Stomach (tissue), 9 donors: ENCODE measurements around the gene SINHCAF. TPM values are rescaled to one million over a fixed set of nuclear protein-coding genes. Genes with fewer than 3 reads are reported as not detected.
A peak's percentile ranks its signal among the peaks of the same experiment; 100 is the strongest.

ENCODE experiments used
- DNase-seq, 2 donors: peaks; one replicate each; pipeline versions ENCODE4 v3.0.0 to v3.0.0-alpha.2; 2013 to 2019
- H3K27ac ChIP-seq, 5 donors: fragments of 200-600 bp in 4 of 5; sonication (generic) in 4 of 5; one replicate each; pipeline ENCODE4 v1.5.1; 2013 to 2019; ENCODE audit warnings: mild to moderate bottlenecking in 1 of 5, moderate library complexity in 1 of 5
- H3K27me3 ChIP-seq, 3 donors: fragments of 200-600 bp; sonication (generic); one replicate each; pipeline ENCODE4 v1.5.1; 2017 to 2019; ENCODE audit warnings: mixed run types in 1 of 3
- H3K36me3 ChIP-seq, 4 donors: fragments of 200-600 bp; sonication (generic); 1 replicate in 3 of 4; 2 replicates in 1 of 4; pipeline ENCODE4 v1.5.1; 2016 to 2019
- H3K4me1 ChIP-seq, 4 donors: fragments of 200-600 bp; sonication (generic); one replicate each; pipeline ENCODE4 v1.5.1; 2016 to 2019
- H3K4me3 ChIP-seq, 4 donors: fragments of 200-600 bp; sonication (generic) in 3 of 4; one replicate each; pipeline ENCODE4 v1.5.1; 2016 to 2019; ENCODE audit warnings: mild to moderate bottlenecking in 1 of 4
- H3K9me3 ChIP-seq, 4 donors: fragments of 200-600 bp; sonication (generic); one replicate each; pipeline ENCODE4 v1.5.1; 2016 to 2019
- EP300 ChIP-seq: sonication (generic); formaldehyde crosslinking; IDR thresholded peaks from one replicate; pipeline ENCODE4 v1.6.1; 2017; ENCODE audit warnings: antibody characterized with exemption
- POLR2A ChIP-seq, 4 donors: fragments of 450-650 bp; IDR thresholded peaks; one replicate each; pipeline ENCODE4 v1.6.1; 2016; ENCODE audit warnings: antibody characterized with exemption in 4 of 4, control low read depth in 2 of 4, mild to moderate bottlenecking in 1 of 4, moderate library complexity in 1 of 4
- POLR2AphosphoS5 ChIP-seq, 3 donors: sonication (generic); formaldehyde crosslinking; IDR thresholded peaks; one replicate each; pipeline ENCODE4 v1.6.1; 2016; ENCODE audit warnings: antibody characterized with exemption in 3 of 3
- WGBS, 5 donors: extraction: QIAGEN DNeasy Blood & Tissue Kit in 3 of 5; methylation state at CpG; one replicate each; pipeline versions ENCODE4 v1.1.5 to v1.1.7; 2013 to 2018; 5-methylcytosine and 5-hydroxymethylcytosine counted together
- intact Hi-C: fragments of 100-400 bp; cut with DNase I; formaldehyde crosslinking; loops from one replicate; pipeline ENCODE4 v1.15.1; 2023; ENCODE audit warnings: low total_unique reads
- polyA plus RNA-seq, 3 donors: library from polyadenylated mRNA; stranded (reverse); fragments of 200-250 nt; gene quantifications; one replicate each; pipeline ENCODE4 v1.2.3, GENCODE V29; 2013
- total RNA-seq, 5 donors: library from RNA; depleted of rRNA; stranded (reverse); fragments of >200 nt; gene quantifications; one replicate each; pipeline versions ENCODE4 v1.1.0 to v1.2.3, GENCODE V29; 2014 to 2016
- TF ChIP-seq, protein P1 (sequence below), 7 experiments: fragments of 450-650 bp in 4 of 7; fragments of 200-600 bp in 3 of 7; sonication (generic) in 3 of 7; IDR thresholded peaks; one replicate each; pipeline ENCODE4 v1.5.1; 2016 to 2019; ENCODE audit warnings: antibody characterized with exemption in 7 of 7, control low read depth in 2 of 7, mild to moderate bottlenecking in 1 of 7
- donor health status: healthy with polysubstance abuse.
- donor health status: Bipolar disorder and iron deficiency.
- donor health status: healthy.

The SINHCAF gene
- total and polyA plus RNA-seq, 8 donors: 17.5 to 93.5 (median 28.2) TPM

DNA sequence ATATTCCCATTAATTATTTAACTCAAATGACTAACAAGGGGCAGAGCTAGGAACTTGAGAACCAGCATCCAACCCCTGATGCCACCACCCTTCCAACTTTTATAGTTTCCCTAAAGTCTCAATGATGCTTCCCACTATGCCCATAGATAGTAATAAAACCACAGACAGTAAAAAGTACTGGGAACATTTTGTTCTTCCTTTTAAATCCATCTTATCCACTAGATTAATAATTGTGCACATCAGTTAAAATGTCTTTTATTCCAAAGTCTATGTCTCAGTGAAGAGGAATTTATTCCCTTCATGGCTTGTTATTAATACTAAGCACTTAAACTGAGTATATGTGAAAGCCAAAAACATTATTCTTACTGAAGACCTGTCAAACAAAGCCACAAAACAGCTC lies 45.8 kb downstream of the SINHCAF start:
- intact Hi-C loops: no loop called here
- Histone ChIP-seq H3K4me3 (no peak overlapping the region), H3K9me3 (no peaks in the 10 kb centered on the region), H3K27ac (peak overlapping the region in 1 of 5 donors; percentile 1), H3K27me3 (no peaks in the 10 kb centered on the region), H3K4me1 (no peaks in the 10 kb centered on the region), H3K36me3 (peaks cover 11 to 66% (median 36%) of the 10 kb centered on the region in 4 donors)
- no peak for DNase-seq
- TF ChIP-seq POLR2A (IDR thresholded peaks at IDR 0.05): no peak
- TF ChIP-seq, protein P1, sequence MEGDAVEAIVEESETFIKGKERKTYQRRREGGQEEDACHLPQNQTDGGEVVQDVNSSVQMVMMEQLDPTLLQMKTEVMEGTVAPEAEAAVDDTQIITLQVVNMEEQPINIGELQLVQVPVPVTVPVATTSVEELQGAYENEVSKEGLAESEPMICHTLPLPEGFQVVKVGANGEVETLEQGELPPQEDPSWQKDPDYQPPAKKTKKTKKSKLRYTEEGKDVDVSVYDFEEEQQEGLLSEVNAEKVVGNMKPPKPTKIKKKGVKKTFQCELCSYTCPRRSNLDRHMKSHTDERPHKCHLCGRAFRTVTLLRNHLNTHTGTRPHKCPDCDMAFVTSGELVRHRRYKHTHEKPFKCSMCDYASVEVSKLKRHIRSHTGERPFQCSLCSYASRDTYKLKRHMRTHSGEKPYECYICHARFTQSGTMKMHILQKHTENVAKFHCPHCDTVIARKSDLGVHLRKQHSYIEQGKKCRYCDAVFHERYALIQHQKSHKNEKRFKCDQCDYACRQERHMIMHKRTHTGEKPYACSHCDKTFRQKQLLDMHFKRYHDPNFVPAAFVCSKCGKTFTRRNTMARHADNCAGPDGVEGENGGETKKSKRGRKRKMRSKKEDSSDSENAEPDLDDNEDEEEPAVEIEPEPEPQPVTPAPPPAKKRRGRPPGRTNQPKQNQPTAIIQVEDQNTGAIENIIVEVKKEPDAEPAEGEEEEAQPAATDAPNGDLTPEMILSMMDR (IDR thresholded peaks at IDR 0.05): no peak
- no peak for TF ChIP-seq EP300
- no peak for TF ChIP-seq POLR2AphosphoS5 (IDR thresholded peaks at IDR 0.05)

DNA sequence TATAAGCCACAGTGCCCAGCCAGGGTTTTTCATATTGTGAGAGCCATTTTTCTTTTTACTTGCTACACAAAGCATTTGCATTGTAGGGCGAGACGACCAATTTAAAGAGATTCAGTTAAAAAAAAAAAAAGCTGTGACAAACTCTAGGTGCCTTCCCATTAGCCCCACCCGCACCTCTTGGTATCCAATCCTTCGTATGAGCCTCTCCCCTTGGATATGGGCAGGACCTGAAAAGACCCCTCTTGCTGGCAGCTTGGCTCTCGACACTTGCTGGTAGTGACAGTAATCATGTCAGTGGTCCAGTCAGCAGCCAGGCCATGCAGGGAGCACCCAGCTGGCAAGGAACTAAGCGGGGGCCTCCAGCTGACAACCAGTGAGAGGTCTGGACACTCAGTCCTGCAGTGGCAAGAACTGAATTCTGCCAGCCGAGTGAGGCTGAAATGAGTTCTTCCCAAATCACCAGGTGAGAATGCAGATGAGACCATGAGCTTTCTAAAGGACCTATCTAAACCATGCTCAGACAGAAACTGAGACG lies 46.5 kb downstream of the SINHCAF start:
- Histone ChIP-seq H3K9me3 (no peaks in the 10 kb centered on the region), H3K4me3 (no peak overlapping the region), H3K27me3 (no peaks in the 10 kb centered on the region), H3K4me1 (no peaks in the 10 kb centered on the region), H3K36me3 (peaks cover 4 to 59% (median 29%) of the 10 kb centered on the region in 4 donors), H3K27ac (peak overlapping the region in 1 of 5 donors; percentile 1)
- no peak for TF ChIP-seq POLR2A (IDR thresholded peaks at IDR 0.05)
- TF ChIP-seq POLR2AphosphoS5 (IDR thresholded peaks at IDR 0.05): no peak
- TF ChIP-seq EP300: no peak
- TF ChIP-seq, protein P1 (IDR thresholded peaks at IDR 0.05): no peak
- no peak for DNase-seq
- 93 to 97% (median 94%) methylated on average over 8 of the region's 8 CpGs for WGBS, 5 donors
- intact Hi-C loops: no loop called here

DNA sequence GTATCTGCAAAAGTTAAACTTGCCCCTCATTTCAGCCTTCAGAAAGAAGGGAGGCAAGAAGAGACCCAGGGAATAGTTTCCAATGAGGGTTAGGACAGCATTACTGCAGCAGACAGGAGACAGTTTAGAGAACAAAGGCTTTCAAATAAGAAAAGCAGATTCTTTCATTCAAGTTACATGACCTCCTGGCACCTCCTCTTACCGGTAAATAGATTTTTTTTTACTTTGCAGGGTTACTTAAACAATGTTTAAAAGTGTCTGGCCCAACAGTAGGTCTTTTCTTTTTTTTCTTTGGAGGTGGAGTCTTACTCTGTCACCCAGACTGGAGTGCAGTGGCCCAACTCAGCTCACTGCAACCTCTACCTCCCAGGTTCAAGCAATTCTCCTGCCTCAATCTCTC lies 47.1 kb downstream of the SINHCAF start:
- Histone ChIP-seq H3K36me3 (peaks cover 4 to 53% (median 23%) of the 10 kb centered on the region in 4 donors), H3K27ac (no peak overlapping the region), H3K4me1 (no peaks in the 10 kb centered on the region), H3K27me3 (no peaks in the 10 kb centered on the region), H3K4me3 (no peak overlapping the region), H3K9me3 (no peaks in the 10 kb centered on the region)
- TF ChIP-seq, protein P1 (IDR thresholded peaks at IDR 0.05): no peak
- TF ChIP-seq POLR2A (IDR thresholded peaks at IDR 0.05) (no peak), EP300 (no peak), POLR2AphosphoS5 (IDR thresholded peaks at IDR 0.05) (no peak)
- DNase-seq: no peak
- intact Hi-C loops: no loop called here
- 20 to 48% (median 29%) methylated on average over 1 of the region's 1 CpG for WGBS, 5 donors

DNA sequence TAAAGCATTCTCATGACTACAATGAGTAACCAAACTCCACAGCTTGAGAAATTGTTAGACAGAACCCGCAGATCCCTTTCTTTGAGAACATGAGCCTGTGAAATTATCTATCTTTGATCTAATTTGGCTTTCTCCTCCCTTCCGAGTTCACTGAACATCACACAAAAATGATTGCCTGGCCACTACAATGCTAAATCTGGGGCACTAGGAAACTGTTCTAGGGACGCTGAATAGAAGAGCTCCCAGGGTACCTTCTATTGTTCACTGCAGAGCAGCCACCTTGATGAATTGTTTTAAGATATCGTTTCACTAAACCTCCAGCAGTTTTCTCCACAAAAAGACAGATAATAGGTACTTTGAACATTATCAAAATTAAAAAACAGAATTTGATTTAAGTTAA lies 47.5 kb downstream of the SINHCAF start:
- H3K27ac ChIP-seq: no peak overlapping the region
- TF ChIP-seq, protein P1 (IDR thresholded peaks at IDR 0.05): no peak
- no peak for TF ChIP-seq POLR2A (IDR thresholded peaks at IDR 0.05)
- TF ChIP-seq EP300: no peak
- TF ChIP-seq POLR2AphosphoS5 (IDR thresholded peaks at IDR 0.05): no peak
- 71 to 88% (median 79%) methylated on average over 4 of the region's 4 CpGs for WGBS, 5 donors
- DNase-seq: no peak
- H3K4me3 ChIP-seq: no peak overlapping the region
- intact Hi-C loops: no loop called here
- no peaks in the 10 kb centered on the region for H3K27me3 ChIP-seq
- H3K9me3 ChIP-seq: no peaks in the 10 kb centered on the region
- H3K36me3 ChIP-seq: peaks cover 4 to 49% (median 19%) of the 10 kb centered on the region in 4 donors
- no peaks in the 10 kb centered on the region for H3K4me1 ChIP-seq
